ENCODE measurements around the gene SERPIND1. TPM values are rescaled to one million over a fixed set of nuclear protein-coding genes. Genes with fewer than 3 reads are reported as not detected.

The SERPIND1 gene
- total and polyA plus RNA-seq, 2 experiments from 2014 or later: not detected

GRCh38 chr22:20763630-20764470, 10.1 kb upstream of the SERPIND1 start:
- H3K4me1 Mint-ChIP-seq: no peaks in the 10 kb centered on the region
- H3K36me3 ChIP-seq (ENCODE audit: insufficient read depth): no peaks in the 10 kb centered on the region
- no peak overlapping the region for H3K4me3 ChIP-seq
- no peaks in the 10 kb centered on the region for H4K20me1 ChIP-seq (replicated peaks; ENCODE audit: insufficient read depth)
- peaks cover 9% of the 10 kb centered on the region for H3K36me3 Mint-ChIP-seq (ENCODE audit: low read depth)
- no peaks in the 10 kb centered on the region for H3K4me1 ChIP-seq (ENCODE audit: insufficient read depth)
- no peak overlapping the region for H3K27ac ChIP-seq (ENCODE audit: low read depth)
- no peak for ATAC-seq
- H3K27me3 ChIP-seq (ENCODE audit: insufficient read depth): no peaks in the 10 kb centered on the region
- H3K79me2 ChIP-seq (replicated peaks; ENCODE audit: insufficient read depth): no peaks in the 10 kb centered on the region
- no peaks in the 10 kb centered on the region for H3F3A ChIP-seq (replicated peaks; ENCODE audit: low read depth)
- no peak overlapping the region for H3K4me2 ChIP-seq
- H3K9me2 ChIP-seq (ENCODE audit: insufficient read depth): no peaks in the 10 kb centered on the region
- H3K27ac Mint-ChIP-seq: no peak overlapping the region; the same call in 1 of the 2 replicates
- no peaks in the 10 kb centered on the region for H3K9me3 Mint-ChIP-seq
- H3K4me3 Mint-ChIP-seq: no peak overlapping the region
- H3K27me3 Mint-ChIP-seq (ENCODE audit: insufficient read depth, low read depth, poor library complexity): no peaks in the 10 kb centered on the region
- DNase-seq (ENCODE audit: low spot score): no peak
- no peak overlapping the region for H2AFZ ChIP-seq
- TF ChIP-seq CREB1 (CRISPR knock-in tag; IDR thresholded peaks at IDR 0.05; ENCODE audit: low read depth) (no peak), ZNF331 (CRISPR knock-in tag; IDR thresholded peaks at IDR 0.05; ENCODE audit: low read depth) (no peak), JUNB (IDR thresholded peaks at IDR 0.05; ENCODE audit: unreplicated experiment) (no peak), STAT1 (IDR thresholded peaks at IDR 0.05; ENCODE audit: unreplicated experiment) (no peak), REST (IDR thresholded peaks at IDR 0.05; ENCODE audit: unreplicated experiment) (no peak), ZNF114 (CRISPR knock-in tag; IDR thresholded peaks at IDR 0.05) (no peak), ETS1 (IDR thresholded peaks at IDR 0.05) (no peak), ZNF462 (CRISPR knock-in tag; IDR thresholded peaks at IDR 0.05) (no peak), POLR2AphosphoS5 (IDR thresholded peaks at IDR 0.05; ENCODE audit: low read depth) (no peak), CTCF (conservative IDR thresholded peaks at IDR 0.05; ENCODE audit: low read depth in 2 of 2) (no peak), NANOG (IDR thresholded peaks at IDR 0.05; ENCODE audit: borderline replicate concordance) (no peak), EZH2 (IDR thresholded peaks at IDR 0.05; ENCODE audit: low read depth, unreplicated experiment) (no peak), EZH2phosphoT487 (IDR thresholded peaks at IDR 0.05; ENCODE audit: unreplicated experiment) (no peak)

Measured in GM23338 (cell line).